Esophagus muscularis mucosa (tissue), 4 donors: ENCODE measurements around the gene CCDC167. TPM values are rescaled to one million over a fixed set of nuclear protein-coding genes. Genes with fewer than 3 reads are reported as not detected.

Experiments used
- DNase-seq: peaks from one replicate; pipeline ENCODE4 v3.0.0-alpha.2; 2017; ENCODE audit errors: extremely low spot score
- H3K27ac ChIP-seq, 4 donors: fragments of 200-600 bp; sonication (generic); replicated peaks in 1 of 4; 1 replicate in 3 of 4; 2 replicates in 1 of 4; pipeline ENCODE4 v1.5.1; 2016 to 2019; ENCODE audit warnings: mild to moderate bottlenecking in 1 of 4
- H3K27me3 ChIP-seq, 4 donors: fragments of 200-600 bp; sonication (generic); one replicate each; pipeline versions ENCODE4 v1.5.1 to v1.6.0; 2016 to 2019
- H3K36me3 ChIP-seq, 4 donors: fragments of 200-600 bp; sonication (generic); one replicate each; pipeline ENCODE4 v1.5.1; 2016 to 2019
- H3K4me1 ChIP-seq, 4 donors: fragments of 200-600 bp; sonication (generic); one replicate each; pipeline ENCODE4 v1.5.1; 2016 to 2019
- H3K4me3 ChIP-seq, 4 donors: fragments of 200-600 bp; sonication (generic); 1 replicate in 2 of 4; 2 replicates in 2 of 4; pipeline ENCODE4 v1.5.1; 2016 to 2019; ENCODE audit warnings: mild to moderate bottlenecking in 4 of 4, moderate library complexity in 1 of 4
- H3K9me3 ChIP-seq, 4 donors: fragments of 200-600 bp; sonication (generic); 1 replicate in 3 of 4; 2 replicates in 1 of 4; pipeline ENCODE4 v1.5.1; 2016 to 2019
- EP300 ChIP-seq: sonication (generic); formaldehyde crosslinking; IDR thresholded peaks from one replicate; pipeline ENCODE4 v1.6.1; 2017; ENCODE audit warnings: antibody characterized with exemption
- POLR2A ChIP-seq: fragments of 450-650 bp; IDR thresholded peaks from one replicate; pipeline ENCODE4 v1.6.1; 2017; ENCODE audit warnings: antibody characterized with exemption, moderate library complexity, mild to moderate bottlenecking, low read depth
- POLR2AphosphoS5 ChIP-seq, 2 donors: sonication (generic); formaldehyde crosslinking; IDR thresholded peaks; one replicate each; pipeline ENCODE4 v1.6.1; 2017; ENCODE audit warnings: antibody characterized with exemption in 2 of 2
- WGBS: methylation state at CpG from one replicate; pipeline ENCODE4 v1.1.5; 2018; 5-methylcytosine and 5-hydroxymethylcytosine counted together
- intact Hi-C: fragments of 100-400 bp; cut with DNase I; formaldehyde crosslinking; loops from one replicate; pipeline ENCODE4 v1.15.1; 2023
- total RNA-seq, 4 donors: library from RNA; depleted of rRNA; stranded (reverse); fragments of >200 nt; gene quantifications; one replicate each; pipeline versions ENCODE4 v1.1.0 to v1.2.1, GENCODE V29; 2016
- TF ChIP-seq, protein P1 (sequence below), 3 experiments: fragments of 200-600 bp in 2 of 3; fragments of 450-650 bp in 1 of 3; sonication (generic) in 2 of 3; IDR thresholded peaks; one replicate each; pipeline ENCODE4 v1.5.1; 2017 to 2019; ENCODE audit warnings: antibody characterized with exemption in 3 of 3, mild to moderate bottlenecking in 2 of 3, moderate library complexity in 1 of 3

Gene CCDC167
- total RNA-seq, 4 donors from 2014 or later, result 11.1 to 19.1 (median 16.3) TPM

DNA sequence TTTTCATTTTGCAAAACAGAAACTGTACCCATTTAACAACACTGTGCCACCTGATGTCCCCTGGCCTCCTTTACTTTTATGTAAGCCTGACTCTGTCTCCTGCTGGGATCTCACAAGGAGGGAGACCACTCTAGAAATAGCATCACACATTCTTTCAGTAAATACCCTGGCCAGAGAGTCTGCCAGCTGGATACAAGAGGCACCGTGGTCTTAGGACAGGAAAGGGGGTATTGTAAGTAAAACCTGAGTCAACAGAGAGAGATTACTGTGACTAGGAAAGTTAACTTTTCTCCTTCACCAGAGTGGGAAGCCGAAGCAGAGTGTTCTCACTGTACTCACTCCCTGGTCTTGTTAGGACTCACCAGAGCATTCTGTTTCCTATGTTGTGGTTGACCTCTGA lies 38.9 kb downstream of the CCDC167 start:
- H3K36me3 ChIP-seq, result peaks cover 47 to 93% (median 75%) of the 10 kb centered on the region in 4 donors
- WGBS, result 82% methylated on average over 2 of the region's 2 CpGs

DNA sequence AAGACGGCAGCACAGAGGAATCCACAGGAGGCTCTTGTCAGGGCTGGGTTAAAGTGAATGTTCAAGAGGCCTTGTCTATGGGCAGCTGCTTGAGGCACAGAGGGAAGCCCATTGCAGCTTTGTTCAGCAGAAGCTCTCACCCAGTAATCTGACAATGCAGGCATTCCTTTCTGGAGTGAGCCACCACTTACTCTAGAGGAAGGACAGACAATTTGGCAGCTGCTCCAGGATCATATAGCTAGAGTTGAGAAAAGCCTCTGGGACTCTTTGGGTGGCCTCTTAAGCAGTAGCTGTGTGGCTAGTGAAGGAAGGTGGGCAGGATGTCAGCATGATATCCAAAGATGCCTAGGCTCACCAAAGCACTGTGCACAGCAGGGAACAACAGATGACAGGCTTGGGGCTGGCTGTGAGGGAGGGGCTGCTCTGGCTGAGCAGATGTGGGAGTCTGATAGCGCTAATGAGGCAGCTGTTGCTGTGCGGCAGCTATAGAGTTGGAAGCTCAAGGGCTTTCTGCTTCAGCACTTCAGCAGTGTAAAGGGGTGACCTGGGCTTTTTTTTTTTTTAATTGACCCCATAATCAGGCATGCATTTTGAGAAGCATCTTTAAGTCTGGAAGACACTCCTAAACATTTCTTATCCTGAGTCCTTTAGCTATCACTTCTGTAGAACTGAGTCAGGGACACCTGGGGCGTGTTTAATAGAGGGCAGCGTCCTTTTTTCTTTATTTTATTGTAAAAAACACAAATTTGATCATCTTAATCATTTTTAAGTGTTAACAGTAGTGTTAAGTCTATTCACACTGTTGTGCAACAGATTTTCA lies 39.5 kb downstream of the CCDC167 start:
- Histone ChIP-seq H3K36me3 (peaks cover 47 to 95% (median 78%) of the 10 kb centered on the region in 4 donors), H3K27ac (no peak overlapping the region), H3K4me3 (no peak overlapping the region), H3K4me1 (peaks cover 0 to 24% (median 17%) of the 10 kb centered on the region in 4 donors), H3K9me3 (no peaks in the 10 kb centered on the region), H3K27me3 (no peaks in the 10 kb centered on the region)
- intact Hi-C loops, result no loop called here
- 97% methylated on average over 5 of the region's 5 CpGs for WGBS
- TF ChIP-seq, protein P1, sequence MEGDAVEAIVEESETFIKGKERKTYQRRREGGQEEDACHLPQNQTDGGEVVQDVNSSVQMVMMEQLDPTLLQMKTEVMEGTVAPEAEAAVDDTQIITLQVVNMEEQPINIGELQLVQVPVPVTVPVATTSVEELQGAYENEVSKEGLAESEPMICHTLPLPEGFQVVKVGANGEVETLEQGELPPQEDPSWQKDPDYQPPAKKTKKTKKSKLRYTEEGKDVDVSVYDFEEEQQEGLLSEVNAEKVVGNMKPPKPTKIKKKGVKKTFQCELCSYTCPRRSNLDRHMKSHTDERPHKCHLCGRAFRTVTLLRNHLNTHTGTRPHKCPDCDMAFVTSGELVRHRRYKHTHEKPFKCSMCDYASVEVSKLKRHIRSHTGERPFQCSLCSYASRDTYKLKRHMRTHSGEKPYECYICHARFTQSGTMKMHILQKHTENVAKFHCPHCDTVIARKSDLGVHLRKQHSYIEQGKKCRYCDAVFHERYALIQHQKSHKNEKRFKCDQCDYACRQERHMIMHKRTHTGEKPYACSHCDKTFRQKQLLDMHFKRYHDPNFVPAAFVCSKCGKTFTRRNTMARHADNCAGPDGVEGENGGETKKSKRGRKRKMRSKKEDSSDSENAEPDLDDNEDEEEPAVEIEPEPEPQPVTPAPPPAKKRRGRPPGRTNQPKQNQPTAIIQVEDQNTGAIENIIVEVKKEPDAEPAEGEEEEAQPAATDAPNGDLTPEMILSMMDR (IDR thresholded peaks at IDR 0.05), result no peak
- TF ChIP-seq EP300, result no peak
- no peak for TF ChIP-seq POLR2AphosphoS5 (IDR thresholded peaks at IDR 0.05)
- no peak for TF ChIP-seq POLR2A
- no peak for DNase-seq

More for the DNA sequence above, 38.9 kb downstream of the CCDC167 start:
- Histone ChIP-seq H3K27ac (no peak overlapping the region), H3K4me3 (no peak overlapping the region), H3K9me3 (no peaks in the 10 kb centered on the region), H3K27me3 (no peaks in the 10 kb centered on the region), H3K4me1 (peaks cover 0 to 18% (median 16%) of the 10 kb centered on the region in 4 donors)
- DNase-seq, result no peak
- TF ChIP-seq, protein P1 (IDR thresholded peaks at IDR 0.05), result no peak
- no peak for TF ChIP-seq POLR2A
- TF ChIP-seq EP300, result no peak
- TF ChIP-seq POLR2AphosphoS5 (IDR thresholded peaks at IDR 0.05), result no peak
- intact Hi-C loops, result no loop called here

DNA sequence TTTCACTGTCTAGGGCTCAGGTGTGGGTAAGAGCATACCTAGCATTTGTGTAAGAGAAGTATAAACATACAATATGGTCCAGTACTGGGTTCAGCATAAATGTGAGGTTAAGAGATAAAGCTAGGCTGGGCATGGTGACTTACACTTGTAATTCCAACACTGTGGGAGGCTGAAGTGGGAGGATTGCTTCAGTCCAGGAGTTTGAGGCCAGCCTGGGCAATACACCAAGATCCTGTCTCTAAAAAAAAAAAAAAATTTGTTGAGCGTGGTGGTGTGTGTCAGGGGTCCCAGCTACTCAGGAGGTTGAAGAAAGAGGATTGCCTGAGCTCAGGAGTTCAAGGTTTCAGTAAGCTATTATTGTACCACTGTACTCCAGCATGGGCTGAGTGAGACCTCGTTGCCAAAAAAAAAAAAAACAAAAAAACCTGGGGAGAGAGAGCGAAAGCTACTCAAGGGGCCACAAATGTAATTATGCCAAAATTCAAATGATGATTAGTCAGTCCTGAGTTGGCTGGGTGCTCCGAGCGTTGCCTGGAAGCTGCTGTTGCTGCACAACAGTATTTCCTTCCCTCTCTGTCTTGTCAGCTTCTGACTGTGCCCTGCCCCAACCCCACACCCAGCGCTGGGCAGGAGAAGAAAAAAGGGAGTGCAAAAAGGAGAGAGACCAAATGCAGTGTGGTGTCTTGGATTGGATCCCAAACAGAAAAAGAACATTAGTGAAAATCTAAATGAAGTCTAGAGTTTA lies 42.7 kb downstream of the CCDC167 start:
- Histone ChIP-seq H3K4me3 (no peak overlapping the region), H3K36me3 (peaks cover 32 to 97% (median 81%) of the 10 kb centered on the region in 4 donors), H3K27me3 (no peaks in the 10 kb centered on the region), H3K9me3 (no peaks in the 10 kb centered on the region), H3K4me1 (peaks cover 0 to 45% (median 32%) of the 10 kb centered on the region in 4 donors), H3K27ac (peak overlapping the region in 2 of 4 donors; percentile 18 to 22)
- DNase-seq, result no peak
- TF ChIP-seq, protein P1 (IDR thresholded peaks at IDR 0.05), result no peak
- TF ChIP-seq EP300 (no peak), POLR2A (no peak), POLR2AphosphoS5 (IDR thresholded peaks at IDR 0.05) (peak in 1 of 2 donors; percentile 14)
- 29% methylated on average over 6 of the region's 6 CpGs for WGBS
- intact Hi-C loops, result no loop called here

DNA sequence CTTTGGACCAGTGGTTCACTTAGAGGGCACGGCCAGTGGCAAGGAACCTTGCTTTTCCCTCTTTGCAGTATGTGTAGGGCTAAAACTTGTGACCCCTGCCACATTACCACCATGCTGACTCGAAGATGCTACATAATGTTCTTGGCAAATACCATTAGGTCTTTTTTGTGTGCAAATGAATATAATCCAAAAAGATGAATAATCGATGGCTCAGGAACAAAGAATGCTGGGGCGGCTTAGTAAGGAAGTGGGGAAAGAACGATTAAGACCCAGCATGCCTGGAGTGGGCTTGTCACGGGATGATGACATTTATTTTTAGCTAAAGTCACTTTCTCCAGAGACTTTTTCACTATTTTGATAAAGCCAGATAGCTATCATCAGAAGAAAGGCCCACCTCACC lies 43.6 kb downstream of the CCDC167 start:
- peaks cover 30 to 97% (median 81%) of the 10 kb centered on the region in 4 donors for H3K36me3 ChIP-seq
- no peak for TF ChIP-seq EP300
- no peak for TF ChIP-seq POLR2AphosphoS5 (IDR thresholded peaks at IDR 0.05)
- TF ChIP-seq POLR2A, result no peak
- TF ChIP-seq, protein P1 (IDR thresholded peaks at IDR 0.05), result no peak
- H3K4me3 ChIP-seq, result no peak overlapping the region
- no peaks in the 10 kb centered on the region for H3K27me3 ChIP-seq
- intact Hi-C loops, result no loop called here
- H3K9me3 ChIP-seq, result no peaks in the 10 kb centered on the region
- peaks cover 0 to 45% (median 32%) of the 10 kb centered on the region in 4 donors for H3K4me1 ChIP-seq
- 77% methylated on average over 6 of the region's 6 CpGs for WGBS
- H3K27ac ChIP-seq, result no peak overlapping the region
- no peak for DNase-seq
